HepG2 (cell line): ENCODE measurements around the gene PVRIG. TPM values are rescaled to one million over a fixed set of nuclear protein-coding genes. Genes with fewer than 3 reads are reported as not detected.
"Not testable (repeated sequence)": the region's sequence is repeated elsewhere in the genome, so short reads cannot be mapped to it uniquely, and the experiment has no call there.

Source experiments
- ATAC-seq: fragments of 200-7000 bp; cut with Tn5 transposase; 3 replicates; pipeline ENCODE4 v1.9.1; 2020; ENCODE audit warnings: mild to moderate bottlenecking, moderate library complexity
- BruUV-seq: library from RNA; stranded (reverse); fragments of 400-500 nt; replicated peaks from 2 replicates; lab custom pipeline; 2021; lab: Mats Ljungman, UMichigan
- CTCF ChIA-PET: fragments of 300-600 bp; formaldehyde crosslinking; extraction: SDS; loops from one replicate; lab custom pipeline; 2021; ENCODE audit warnings: low total read pairs, inconsistent platforms, low intra/inter-chr PET ratio; lab: Yijun Ruan, JAX
- POLR2A ChIA-PET: fragments of 350-600 bp; sonication (Branson Sonifier 250); formaldehyde crosslinking; loops from one replicate; lab custom pipeline; 2020; ENCODE audit warnings: antibody characterized with exemption, inconsistent platforms; lab: Yijun Ruan, JAX
- DNase-seq: peaks from one replicate; pipeline ENCODE4 v3.0.0-alpha.2; 2015; ENCODE audit warnings: low spot score
- FAIRE-seq: peaks from 3 replicates; lab custom pipeline; 2011; peaks lifted over from hg19 to GRCh38; lab: Jason Lieb, UNC
- H2AFZ ChIP-seq: one replicate; pipeline ENCODE4 v1.6.1; 2011; ENCODE audit warnings: low read length, inconsistent platforms
- H3K27ac ChIP-seq: fragments of 300-600 bp; 3 replicates; pipeline ENCODE4 v1.8.0; 2011; ENCODE audit warnings: mixed run types, mild to moderate bottlenecking, mixed read lengths, low read length, inconsistent platforms; ENCODE audit not compliant: insufficient read depth; ENCODE audit errors: extremely low read length
- H3K27me3 ChIP-seq, 2 experiments: fragments of 200-600 bp in 1 of 2; 2 replicates in 1 of 2; 3 replicates in 1 of 2; pipeline versions ENCODE4 v1.6.0 to v1.8.0; 2011; ENCODE audit warnings: low read length in 2 of 2, mild to moderate bottlenecking in 2 of 2, moderate library complexity in 2 of 2, inconsistent platforms in 1 of 2; ENCODE audit not compliant: insufficient read depth in 2 of 2, control insufficient read depth in 1 of 2
- H3K36me3 ChIP-seq, 2 experiments: fragments of 200-600 bp in 1 of 2; replicated peaks in 1 of 2; 2 replicates in 1 of 2; 3 replicates in 1 of 2; pipeline versions ENCODE4 v1.5.1 to v1.8.0; 2011; ENCODE audit warnings: low read length in 2 of 2, inconsistent platforms in 1 of 2; ENCODE audit not compliant: insufficient read depth in 2 of 2, control insufficient read depth in 1 of 2
- H3K4me1 ChIP-seq: 2 replicates; pipeline ENCODE4 v1.5.1; 2012; ENCODE audit warnings: low read length, inconsistent platforms; ENCODE audit not compliant: insufficient read depth
- H3K4me2 ChIP-seq: 2 replicates; pipeline ENCODE4 v1.6.0; 2011; ENCODE audit warnings: low read depth, low read length, inconsistent platforms
- H3K4me3 ChIP-seq, 3 experiments: fragments of 200-600 bp in 1 of 3; sonication (generic), shearing (Covaris generic) in 1 of 3; replicated peaks in 1 of 3; 2 replicates each; pipeline ENCODE4 v1.5.1; 2011 to 2016; ENCODE audit warnings: low read length in 3 of 3, inconsistent platforms in 2 of 3, low read depth in 2 of 3, mild to moderate bottlenecking in 2 of 3, control low read depth in 1 of 3, mixed read lengths in 1 of 3; ENCODE audit not compliant: insufficient read depth in 1 of 3
- H3K79me2 ChIP-seq: one replicate; pipeline ENCODE4 v1.6.1; 2011; ENCODE audit warnings: low read length, inconsistent platforms; ENCODE audit not compliant: insufficient read depth
- H3K9ac ChIP-seq: 2 replicates; pipeline ENCODE4 v1.6.0; 2011; ENCODE audit warnings: mild to moderate bottlenecking, low read depth, low read length, inconsistent platforms; ENCODE audit not compliant: insufficient read depth
- H3K9me3 ChIP-seq: 2 replicates; pipeline ENCODE4 v1.5.1; 2012; ENCODE audit warnings: mild to moderate bottlenecking, low read length
- H4K20me1 ChIP-seq: 2 replicates; pipeline ENCODE4 v1.6.0; 2011; ENCODE audit warnings: inconsistent platforms, mild to moderate bottlenecking, low read length, moderate library complexity; ENCODE audit not compliant: insufficient read depth
- ERF ChIP-seq: IDR thresholded peaks from 2 replicates; pipeline ENCODE4 v1.6.1; 2018; ENCODE audit warnings: missing biosample characterization, missing genetic modification reagents
- FOXA3 ChIP-seq: IDR thresholded peaks from 2 replicates; pipeline ENCODE4 v1.6.1; 2016; ENCODE audit warnings: missing genetic modification reagents, missing compliant biosample characterization
- IRX3 ChIP-seq: sonication (generic); formaldehyde crosslinking; IDR thresholded peaks from 2 replicates; pipeline ENCODE4 v1.8.1; 2023; ENCODE audit warnings: mild to moderate bottlenecking, low read depth, missing genetic modification reagents, borderline replicate concordance
- KMT2B ChIP-seq: IDR thresholded peaks from 2 replicates; pipeline ENCODE4 v1.6.1; 2016; ENCODE audit warnings: missing genetic modification reagents, missing compliant biosample characterization
- PRPF4 ChIP-seq: fragments of 200-400 bp; formaldehyde crosslinking; IDR thresholded peaks from 2 replicates; pipeline ENCODE4 v1.6.1; 2016; ENCODE audit warnings: low read length, low read depth; ENCODE audit not compliant: poor library complexity, severe bottlenecking
- TFAP4 ChIP-seq: sonication (generic); IDR thresholded peaks from 2 replicates; pipeline ENCODE4 v1.6.1; 2016; ENCODE audit warnings: low read depth, borderline replicate concordance
- TP53 ChIP-seq: sonication (generic); formaldehyde crosslinking; conservative IDR thresholded peaks from 2 replicates; pipeline ENCODE4 v1.4.0; 2020; ENCODE audit warnings: missing genetic modification reagents
- ZNF891 ChIP-seq: sonication (generic); formaldehyde crosslinking; IDR thresholded peaks from 2 replicates; pipeline ENCODE4 v1.5.0; 2020; ENCODE audit warnings: mild to moderate bottlenecking, missing genetic modification reagents
- WGBS: methylation state at CpG from one replicate; pipeline ENCODE4 v1.1.6; 2017; ENCODE audit warnings: low lambda C conversion rate; 5-methylcytosine and 5-hydroxymethylcytosine counted together
- in situ Hi-C: cut with HindIII; loops from 2 replicates; pipeline ENCODE4 v1.10.0; 2017; ENCODE audit warnings: low pct_unique_long_range_greater_than_20kb; ENCODE audit not compliant: extremely low pct_ligation_motif_present
- intact Hi-C: fragments of 100-400 bp; cut with micrococcal nuclease; formaldehyde crosslinking; loops from one replicate; pipeline ENCODE4 v1.10.0; 2022; ENCODE audit not compliant: unreplicated experiment
- polyA plus RNA-seq, 8 experiments: library from polyadenylated mRNA; depleted of rRNA in 3 of 8; stranded (reverse) in 7 of 8; unstranded in 1 of 8; fragments of >200 nt; fragmentation: Illumina TruSeq in 4 of 8; extraction: Trizol in 4 of 8; gene quantifications; 2 replicates each; pipeline versions ENCODE4 v1.2.1 to v1.2.3, GENCODE V29; 2011 to 2016; ENCODE audit warnings: low read depth in 4 of 8, missing spikeins in 1 of 8, mixed read lengths in 1 of 8; ENCODE audit not compliant: insufficient read depth in 1 of 8
- total RNA-seq, 5 experiments: library from RNA; depleted of rRNA; stranded (reverse); fragments of >200 nt; fragmentation: Illumina TruSeq; extraction: Trizol; gene quantifications; 2 replicates each; pipeline ENCODE4 v1.2.3, GENCODE V29; 2016; ENCODE audit warnings: low read depth in 1 of 5
- TF ChIP-seq, protein P1 (sequence below): sonication (generic); formaldehyde crosslinking; IDR thresholded peaks from 2 replicates; pipeline ENCODE4 v1.4.0; 2020; ENCODE audit warnings: missing genetic modification reagents, mild to moderate bottlenecking, borderline replicate concordance

Gene PVRIG
- total and polyA plus RNA-seq, 2 of the 13 experiments (the other 11 are each of a cell fraction or from before 2014, with no cell fraction given): not detected

- peaks cover 13% of the 10 kb centered on the region for H3K79me2 ChIP-seq
- H3K9ac ChIP-seq, H4K20me1 ChIP-seq, H3K27me3 ChIP-seq, in situ Hi-C loops, H3K4me3 ChIP-seq, CTCF ChIA-PET, H2AFZ ChIP-seq, H3K36me3 ChIP-seq, BruUV-seq, DNase-seq, ATAC-seq, H3K9me3 ChIP-seq, FAIRE-seq: not testable (repeated sequence)
- POLR2A ChIA-PET: interaction anchor here (1.2 kb wide), 1 partner anchor 98 kb away, joined by 3 read pairs; no protein-coding TSS in a partner anchor
- H3K4me1 ChIP-seq: peaks cover 70% of the 10 kb centered on the region
- intact Hi-C loops: loop anchor here (2.0 to 10.0 kb wide), 2 partner anchors 24 to 98 kb away; no protein-coding TSS in a partner anchor
- TF ChIP-seq, protein P1, sequence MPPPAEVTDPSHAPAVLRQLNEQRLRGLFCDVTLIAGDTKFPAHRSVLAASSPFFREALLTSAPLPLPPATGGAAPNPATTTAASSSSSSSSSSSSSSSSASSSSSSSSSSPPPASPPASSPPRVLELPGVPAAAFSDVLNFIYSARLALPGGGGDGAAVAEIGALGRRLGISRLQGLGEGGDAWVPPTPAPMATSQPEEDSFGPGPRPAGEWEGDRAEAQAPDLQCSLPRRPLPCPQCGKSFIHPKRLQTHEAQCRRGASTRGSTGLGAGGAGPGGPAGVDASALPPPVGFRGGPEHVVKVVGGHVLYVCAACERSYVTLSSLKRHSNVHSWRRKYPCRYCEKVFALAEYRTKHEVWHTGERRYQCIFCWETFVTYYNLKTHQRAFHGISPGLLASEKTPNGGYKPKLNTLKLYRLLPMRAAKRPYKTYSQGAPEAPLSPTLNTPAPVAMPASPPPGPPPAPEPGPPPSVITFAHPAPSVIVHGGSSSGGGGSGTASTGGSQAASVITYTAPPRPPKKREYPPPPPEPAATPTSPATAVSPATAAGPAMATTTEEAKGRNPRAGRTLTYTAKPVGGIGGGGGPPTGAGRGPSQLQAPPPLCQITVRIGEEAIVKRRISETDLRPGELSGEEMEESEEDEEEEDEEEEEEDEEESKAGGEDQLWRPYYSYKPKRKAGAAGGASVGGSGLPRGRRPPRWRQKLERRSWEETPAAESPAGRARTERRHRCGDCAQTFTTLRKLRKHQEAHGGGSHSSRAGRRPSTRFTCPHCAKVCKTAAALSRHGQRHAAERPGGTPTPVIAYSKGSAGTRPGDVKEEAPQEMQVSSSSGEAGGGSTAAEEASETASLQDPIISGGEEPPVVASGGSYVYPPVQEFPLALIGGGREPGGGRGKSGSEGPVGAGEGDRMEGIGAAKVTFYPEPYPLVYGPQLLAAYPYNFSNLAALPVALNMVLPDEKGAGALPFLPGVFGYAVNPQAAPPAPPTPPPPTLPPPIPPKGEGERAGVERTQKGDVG: 0 out of 2 replicates have a peak, but pooled peaks have one; percentile 6
- 90% methylated on average over 9 of the region's 9 CpGs for WGBS
- peak overlapping the region; percentile 47 for H3K27ac ChIP-seq
- peak overlapping the region; percentile 47; the same call in 1 of the 2 replicates for H3K4me2 ChIP-seq
These were observed 27.1 kb downstream of the PVRIG start for GRCh38 chr7:100246865-100247137.

GRCh38 chr7:100247152-100247757 is 27.5 kb downstream of the PVRIG start:
- POLR2A ChIA-PET: interaction anchor here (0.6 to 1.2 kb wide), 2 partner anchors 97 to 232 kb away, joined by 3 read pairs; partner anchors contain the start of gene ZKSCAN1
- peak; percentile 90 for DNase-seq
- TF ChIP-seq TFAP4 (peak; percentile 57; the same call in 1 of the 2 replicates), FOXA3 (CRISPR knock-in tag) (peak; percentile 95), ZNF891 (CRISPR knock-in tag) (no peak), PRPF4 (no peak), IRX3 (no peak), TP53 (CRISPR knock-in tag) (no peak), KMT2B (CRISPR knock-in tag) (0 out of 2 replicates have a peak, but pooled peaks have one; percentile 42), ERF (peak; percentile 61; the same call in 1 of the 2 replicates)

More at GRCh38 chr7:100247152-100247757, 27.5 kb downstream of the PVRIG start:
- H3K9me3 ChIP-seq: no peaks in the 10 kb centered on the region
- in situ Hi-C loops (no loop called here), intact Hi-C loops (loop anchor here (2.0 to 10.0 kb wide), 2 partner anchors 24 to 98 kb away; no protein-coding TSS in a partner anchor)
- H3K4me1 ChIP-seq: peaks cover 65% of the 10 kb centered on the region
- ATAC-seq (peak; percentile 89), FAIRE-seq (peak; percentile 42)
- no peak overlapping the region for H2AFZ ChIP-seq
- H3K36me3 ChIP-seq: no peaks in the 10 kb centered on the region
- peaks cover 13% of the 10 kb centered on the region for H3K79me2 ChIP-seq
- peak overlapping the region; percentile 47 for H3K27ac ChIP-seq
- H3K27me3 ChIP-seq: no peaks in the 10 kb centered on the region
- 26% methylated on average over 7 of the region's 11 CpGs for WGBS
- peak overlapping the region; percentile 47; the same call in 1 of the 2 replicates for H3K4me2 ChIP-seq
- H3K9ac ChIP-seq: no peak overlapping the region
- BruUV-seq: no TSS peak
- H3K4me3 ChIP-seq: no peak overlapping the region
- H4K20me1 ChIP-seq: no peaks in the 10 kb centered on the region
- CTCF ChIA-PET: no interaction called here
